GM19240 (cell line): Measurements from ENCODE around the gene TMEM250.

Source experiments
- DNase-seq: peaks from one replicate; pipeline ENCODE4 v3.0.0; 2011; ENCODE audit warnings: low spot score; ENCODE audit not compliant: insufficient read length

The TMEM250 gene

DNA sequence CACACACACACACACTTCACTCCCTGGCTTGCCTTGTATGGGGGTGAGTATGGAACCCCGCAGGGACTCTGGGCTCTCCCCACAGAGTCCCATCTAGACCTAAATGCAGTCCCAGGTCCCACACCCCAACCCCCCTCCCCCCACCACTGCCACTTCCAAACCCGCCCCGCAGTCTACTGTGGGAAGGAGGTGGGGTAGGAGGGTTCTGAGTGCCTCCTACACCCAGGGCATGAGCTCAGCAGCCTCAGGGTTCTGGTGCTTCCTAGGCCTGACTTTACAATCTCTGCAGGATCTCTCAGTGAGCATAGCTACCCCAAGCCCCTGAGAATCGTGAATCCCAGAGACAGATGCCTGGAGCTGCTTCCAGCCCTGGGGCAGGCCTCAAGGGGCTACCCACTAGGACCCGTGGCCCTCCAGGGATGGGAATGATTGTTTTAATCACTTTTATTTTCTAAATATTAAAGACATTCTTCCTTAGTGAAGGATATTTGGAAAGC, 22.1 kb downstream of the TMEM250 start:
- DNase-seq: no peak

DNA sequence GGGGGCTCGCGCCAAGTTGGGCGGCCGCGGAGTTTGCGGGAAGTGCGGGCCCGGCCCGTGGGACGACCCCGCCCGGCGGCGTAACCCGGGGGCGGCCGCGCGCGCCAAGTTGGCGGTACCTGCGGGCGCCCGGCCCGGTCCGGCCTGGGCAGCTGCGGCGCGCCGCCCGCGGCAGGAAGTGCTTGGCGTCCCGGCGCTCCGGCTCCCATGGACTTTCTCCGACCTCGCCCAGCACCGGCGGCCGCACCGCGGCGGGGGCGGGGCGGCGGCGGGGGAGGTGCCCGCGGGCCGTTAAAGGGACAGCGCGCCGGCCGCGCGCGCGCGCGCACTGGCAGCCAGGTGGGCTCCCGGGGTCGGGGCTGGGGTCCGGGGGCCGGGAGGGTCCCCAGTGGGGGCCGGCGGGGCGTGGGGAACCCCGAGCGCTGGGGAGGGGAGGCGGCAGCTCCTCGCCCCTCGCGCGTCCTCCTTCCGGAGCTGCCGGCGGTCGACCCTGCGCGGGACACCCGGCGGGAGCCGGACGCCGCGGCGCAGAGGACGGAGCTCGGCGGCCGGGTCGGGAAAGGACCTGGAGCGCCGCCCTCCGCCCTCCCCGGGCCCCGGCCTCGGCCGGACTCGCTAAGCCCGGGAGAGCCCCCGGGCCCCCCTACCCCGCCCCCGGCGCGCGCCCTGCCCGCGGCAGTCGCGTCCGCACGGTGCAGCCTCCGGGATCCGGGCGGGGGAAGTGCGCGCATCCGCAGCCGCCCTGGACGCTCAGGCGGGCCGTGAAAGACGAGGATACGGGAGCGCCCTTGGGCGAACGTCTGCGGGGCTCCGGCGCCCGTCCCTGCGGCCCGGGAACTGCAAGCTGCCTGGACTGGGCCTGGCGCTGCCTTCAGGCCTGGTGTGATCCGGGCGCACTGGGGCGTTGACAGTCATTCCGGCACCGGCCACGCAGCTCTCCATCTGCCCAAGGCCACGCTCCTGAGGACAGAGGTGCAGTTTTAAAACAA, 23.3 kb downstream of the TMEM250 start, which contains the start of gene NACC2:
NACC2 (minus strand) TSS at position 220 of the 989 bp plus-strand sequence. CDS start 44,768 bp downstream, outside the sequence.
- no peak for DNase-seq

DNA sequence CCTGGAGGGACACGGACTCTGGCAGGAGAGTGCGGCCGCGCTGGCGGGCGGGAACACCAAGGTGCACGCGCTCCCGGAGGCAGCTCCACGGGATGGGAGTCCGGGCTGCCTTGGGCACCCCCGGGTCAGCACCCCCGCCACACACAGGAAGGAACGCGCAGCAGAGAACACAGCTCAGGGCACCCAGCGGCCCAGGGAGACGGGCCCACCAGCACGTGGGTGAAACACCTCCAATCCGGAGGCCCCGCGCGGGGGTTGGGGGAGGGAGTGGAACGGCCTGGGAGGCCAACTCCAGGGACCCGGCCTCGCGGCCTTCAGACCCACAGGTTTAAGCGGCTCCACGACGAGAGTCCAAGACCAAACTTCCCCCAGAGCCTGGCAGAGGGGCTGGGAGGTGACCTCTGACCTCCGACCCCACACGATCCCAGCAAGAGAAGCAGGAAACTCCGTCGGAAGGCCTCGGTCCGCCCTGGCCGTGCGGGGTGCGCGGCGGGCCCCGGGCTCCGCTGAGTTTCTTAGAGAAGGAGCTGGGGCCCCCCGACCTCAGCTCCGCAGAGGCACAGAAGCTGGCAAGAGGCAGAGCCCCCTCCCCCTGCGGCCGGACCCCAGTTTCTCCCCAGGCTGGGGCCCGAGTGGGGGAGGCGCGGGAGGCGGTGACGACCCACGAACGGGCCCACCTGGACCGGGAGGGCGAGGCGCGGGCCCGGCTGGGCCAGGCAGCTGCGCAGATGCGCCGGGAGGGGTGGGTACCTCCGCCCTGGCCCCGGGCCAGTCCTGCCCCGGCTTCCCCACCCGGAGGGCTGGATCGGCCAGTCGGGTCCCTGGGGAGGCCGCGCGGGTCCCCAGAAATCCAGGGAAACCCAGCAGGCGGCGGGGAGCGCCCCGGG, 24.4 kb downstream of the TMEM250 start:
- no peak for DNase-seq

DNA sequence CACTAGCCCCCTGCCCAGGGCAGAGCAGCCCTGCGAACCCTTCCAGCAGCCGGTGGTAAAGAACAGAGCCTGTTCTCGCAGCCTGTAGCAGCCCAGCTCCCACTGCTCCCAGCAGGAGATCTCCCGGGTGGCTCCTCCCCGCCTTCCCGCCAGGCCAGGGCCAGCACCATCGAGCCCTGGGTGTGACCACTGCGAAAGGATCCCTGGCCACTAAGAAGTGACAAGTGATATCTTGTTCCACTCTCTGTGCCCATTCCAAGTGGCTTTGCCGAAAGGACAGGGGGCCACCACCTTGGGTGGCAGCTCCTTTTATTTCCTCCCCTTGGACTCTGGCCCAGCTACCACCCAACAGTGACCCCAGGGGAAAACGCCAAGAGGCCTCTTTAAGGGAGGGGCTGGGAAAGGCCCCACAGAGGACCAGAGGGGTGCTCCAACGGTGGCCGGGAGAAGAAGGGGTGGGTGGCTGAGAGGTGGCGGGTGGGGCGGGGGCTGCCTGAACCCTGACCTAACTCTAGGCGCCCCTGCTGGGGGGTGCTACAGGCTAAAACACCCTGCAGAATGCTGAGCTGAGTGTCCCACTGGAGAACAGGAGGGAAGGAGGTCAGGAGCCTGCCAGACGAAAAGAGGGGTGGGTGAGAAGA, 25.2 kb downstream of the TMEM250 start:
- no peak for DNase-seq

DNA sequence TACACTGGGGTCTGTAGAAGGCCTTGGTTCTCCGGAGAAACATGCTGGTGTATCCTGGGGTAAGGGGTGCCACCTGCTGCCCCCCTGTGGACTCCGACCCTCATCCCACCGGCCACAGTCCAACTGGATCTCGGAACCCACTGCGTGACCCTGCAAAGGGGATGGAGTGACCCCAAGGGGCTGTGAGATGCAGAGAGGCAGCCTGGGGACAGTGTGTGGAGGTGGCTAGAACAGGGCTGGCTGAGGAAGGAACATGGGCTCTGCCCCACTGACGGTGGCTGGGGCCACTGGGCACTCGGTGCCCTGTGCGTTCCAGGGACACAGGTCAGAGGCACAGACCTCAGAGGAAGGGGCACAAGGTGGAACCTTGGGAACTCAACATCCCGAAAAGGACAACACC, 25.9 kb downstream of the TMEM250 start:
- no peak for DNase-seq

DNA sequence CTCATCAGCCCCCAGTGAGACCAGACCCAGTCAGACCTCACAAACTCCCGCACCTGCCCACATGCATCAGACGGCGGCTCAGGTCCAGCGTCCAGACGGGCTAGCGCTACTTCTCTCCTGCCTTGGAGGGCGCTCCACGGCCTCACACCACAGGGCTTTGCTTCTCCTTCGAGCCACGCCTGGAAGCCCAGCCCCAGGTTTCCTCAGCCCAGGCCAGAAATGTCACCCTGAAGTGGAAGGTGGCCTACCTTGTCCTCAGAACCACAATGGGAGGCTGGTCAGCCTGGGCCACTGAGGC, 26.4 kb downstream of the TMEM250 start:
- DNase-seq: no peak

DNA sequence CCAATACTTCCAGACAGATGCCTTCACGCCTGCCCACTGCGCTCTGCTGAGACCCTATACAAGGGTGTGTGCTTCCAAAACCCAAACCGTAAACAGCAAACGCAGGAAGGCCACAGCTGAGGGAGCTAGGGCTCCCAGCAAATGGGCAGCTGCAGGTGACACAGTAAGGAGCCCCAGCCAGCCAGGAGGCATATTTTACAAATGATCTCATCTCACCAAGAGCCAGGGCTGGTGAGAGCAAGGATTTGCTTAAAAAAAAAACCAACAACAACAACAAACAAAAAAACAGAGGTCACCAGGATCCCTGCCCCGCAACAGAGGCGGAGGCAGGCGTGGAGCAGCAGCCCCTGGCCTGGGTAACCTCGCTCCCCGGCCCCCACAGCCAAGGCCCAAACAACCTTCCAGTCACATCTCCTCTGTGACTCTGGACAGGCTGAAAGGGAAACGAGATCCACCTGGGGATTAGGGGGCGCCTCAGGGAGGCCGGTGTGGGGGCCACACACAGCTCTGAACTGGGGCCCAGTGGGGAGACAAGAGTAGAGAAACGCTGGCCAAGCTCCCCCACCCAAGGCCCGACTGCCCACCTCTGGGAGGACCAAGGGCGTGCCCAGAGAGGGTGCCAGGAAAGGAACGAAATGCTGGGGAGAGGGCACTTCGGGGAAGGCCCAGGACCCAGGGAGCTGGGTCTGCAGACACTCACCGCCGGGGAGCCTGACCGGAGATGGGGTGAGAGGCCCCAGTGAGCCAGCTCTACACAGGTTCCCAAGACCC, 26.9 kb downstream of the TMEM250 start:
- DNase-seq: no peak

DNA sequence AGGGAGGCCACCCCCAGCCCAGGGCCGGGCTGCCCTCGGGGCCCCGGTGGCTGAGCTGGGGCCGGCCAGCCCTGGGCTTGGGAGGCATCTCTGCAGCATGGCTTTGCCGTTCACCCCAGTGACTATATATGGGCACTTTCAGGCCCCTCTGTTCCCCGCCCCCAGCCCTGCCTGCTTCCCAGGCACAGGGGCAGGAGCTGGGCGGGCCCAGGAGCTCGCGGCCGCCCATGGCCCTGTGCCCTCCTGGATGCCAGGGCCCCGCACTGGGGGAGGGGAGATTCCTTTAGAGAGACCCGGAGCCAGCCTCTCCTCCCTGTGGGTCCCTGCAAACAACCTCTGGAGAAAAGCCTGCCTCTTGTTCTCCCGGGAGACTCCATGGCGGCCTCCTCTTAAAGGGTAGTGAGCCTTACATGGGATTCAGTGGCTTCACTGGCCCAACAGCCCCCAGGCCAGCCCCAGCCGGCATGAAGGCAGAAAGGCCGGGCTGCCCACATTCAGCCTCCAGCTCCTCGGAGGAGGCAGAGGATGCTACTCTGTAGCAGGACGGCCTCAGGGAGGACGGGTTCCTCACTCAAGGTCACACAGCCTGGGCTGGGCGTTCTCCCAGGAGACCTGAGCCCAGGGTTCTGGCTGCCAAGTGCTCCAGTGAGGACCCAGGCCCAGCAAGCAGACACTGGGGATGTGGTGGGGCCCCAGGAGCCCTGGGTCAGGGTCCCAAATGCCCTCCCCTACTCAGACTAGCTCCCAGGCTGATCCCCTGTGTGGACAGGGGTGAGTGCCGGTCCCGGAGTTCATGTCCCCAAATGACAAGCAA, 27.7 kb downstream of the TMEM250 start:
- peak; percentile 1 for DNase-seq

DNA sequence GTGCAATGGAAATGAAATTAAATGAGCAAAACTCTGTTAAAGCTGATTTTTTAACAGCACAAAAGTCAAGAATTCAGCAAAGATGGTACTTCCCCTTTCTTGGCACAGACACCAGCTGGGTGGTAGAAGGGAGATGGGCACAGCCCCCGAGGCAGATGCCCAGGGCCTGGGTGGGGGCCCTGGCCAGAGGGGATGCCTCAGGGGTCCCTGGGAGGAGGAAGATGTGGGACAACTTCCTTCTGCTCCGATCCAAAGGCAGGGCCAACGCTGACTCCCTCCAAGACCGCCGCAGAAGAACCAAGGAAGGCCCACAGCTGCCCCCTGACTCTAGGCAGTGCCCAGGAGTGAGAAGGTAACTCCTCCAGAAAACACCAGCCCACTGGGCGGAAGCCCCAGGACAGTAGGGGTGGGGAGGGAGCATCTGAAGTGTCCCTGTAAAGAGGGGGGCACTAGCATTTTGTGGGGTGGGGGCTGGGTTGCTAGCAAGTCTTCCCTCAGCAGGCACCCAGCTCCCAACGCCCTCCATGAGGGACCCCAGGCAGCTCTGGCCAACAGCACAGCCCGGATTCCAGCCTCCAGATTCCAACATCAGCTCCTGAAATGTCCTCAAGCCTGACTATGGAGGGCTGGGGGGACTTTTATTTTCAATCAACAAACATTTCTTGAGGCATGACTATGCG, 28.5 kb downstream of the TMEM250 start:
- peak; percentile 2 for DNase-seq

DNA sequence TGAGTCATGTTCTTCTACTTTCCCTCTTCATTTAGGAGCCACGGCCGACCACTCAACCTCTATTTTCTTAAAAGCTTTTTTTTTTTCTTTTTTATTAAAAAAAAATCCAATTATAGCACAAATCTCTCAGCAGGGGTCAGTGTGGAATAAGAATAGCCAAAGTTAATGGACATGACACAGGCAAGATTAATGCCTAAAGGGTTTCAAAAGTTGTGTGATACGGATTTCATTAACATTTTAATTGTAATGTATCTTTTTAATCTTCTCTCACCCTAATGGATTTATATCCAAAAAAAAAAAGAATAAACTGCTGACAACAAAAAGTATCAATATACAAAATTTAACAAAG, 29.0 kb downstream of the TMEM250 start:
- DNase-seq: peak; percentile 37

DNA sequence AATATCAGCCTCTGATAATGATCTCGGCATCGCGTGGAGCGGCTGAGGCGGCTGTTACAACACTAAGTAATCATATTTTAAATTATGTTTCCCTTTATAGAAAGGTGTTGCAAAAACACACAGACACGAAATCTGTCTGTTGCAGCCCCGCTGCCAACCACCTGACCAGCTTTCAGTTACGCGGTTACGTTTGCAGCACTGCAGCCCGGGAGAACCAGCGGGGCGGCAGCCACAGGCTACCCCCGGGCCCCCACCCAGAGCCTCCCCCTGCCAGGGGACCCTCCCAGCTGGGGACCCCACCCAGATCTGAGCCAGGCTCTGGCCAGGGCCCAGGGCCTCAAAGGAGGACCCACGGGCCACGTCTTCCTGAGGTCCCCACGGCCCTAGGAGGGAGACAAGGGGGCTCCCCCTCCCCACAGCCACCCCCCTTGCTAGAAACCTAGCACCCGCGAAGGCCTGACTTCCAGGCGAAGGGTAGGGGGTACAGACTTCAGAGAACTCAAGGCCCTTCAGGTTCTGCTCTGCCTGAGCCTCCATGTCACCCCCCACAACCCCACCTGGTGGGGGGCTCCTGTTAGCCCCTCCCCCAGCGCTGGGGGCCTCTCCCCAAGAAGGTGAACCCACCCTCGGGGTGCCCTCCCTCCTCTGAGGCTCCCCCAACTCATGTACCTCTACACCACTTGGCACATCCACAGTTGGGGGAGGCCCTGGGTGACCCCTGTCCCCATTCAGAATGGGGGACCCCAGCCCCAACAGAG, 29.6 kb downstream of the TMEM250 start:
- DNase-seq: peak; percentile 9

DNA sequence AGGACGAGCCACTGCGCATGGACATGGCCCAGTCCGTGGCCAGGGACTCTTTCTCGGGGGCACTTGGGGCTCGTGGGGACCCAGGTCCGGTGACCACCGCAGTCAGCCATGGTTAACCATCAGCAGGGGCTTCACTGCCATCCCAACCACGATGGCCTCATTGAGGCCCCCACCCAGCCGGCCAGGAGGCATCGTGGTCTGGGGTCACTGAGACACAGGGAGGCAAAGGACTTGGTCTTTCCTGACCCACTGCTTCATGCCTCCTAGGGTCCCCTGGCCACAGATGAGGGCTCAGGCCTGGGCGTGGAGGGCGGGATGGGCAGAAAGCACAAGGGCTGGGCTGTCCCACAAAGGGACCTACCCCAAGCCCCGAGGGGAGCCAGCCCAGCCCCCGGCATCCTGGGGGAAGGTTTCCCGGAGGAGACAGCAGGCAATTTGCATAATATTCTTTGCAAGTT, 30.2 kb downstream of the TMEM250 start:
- DNase-seq: peak; percentile 1

DNA sequence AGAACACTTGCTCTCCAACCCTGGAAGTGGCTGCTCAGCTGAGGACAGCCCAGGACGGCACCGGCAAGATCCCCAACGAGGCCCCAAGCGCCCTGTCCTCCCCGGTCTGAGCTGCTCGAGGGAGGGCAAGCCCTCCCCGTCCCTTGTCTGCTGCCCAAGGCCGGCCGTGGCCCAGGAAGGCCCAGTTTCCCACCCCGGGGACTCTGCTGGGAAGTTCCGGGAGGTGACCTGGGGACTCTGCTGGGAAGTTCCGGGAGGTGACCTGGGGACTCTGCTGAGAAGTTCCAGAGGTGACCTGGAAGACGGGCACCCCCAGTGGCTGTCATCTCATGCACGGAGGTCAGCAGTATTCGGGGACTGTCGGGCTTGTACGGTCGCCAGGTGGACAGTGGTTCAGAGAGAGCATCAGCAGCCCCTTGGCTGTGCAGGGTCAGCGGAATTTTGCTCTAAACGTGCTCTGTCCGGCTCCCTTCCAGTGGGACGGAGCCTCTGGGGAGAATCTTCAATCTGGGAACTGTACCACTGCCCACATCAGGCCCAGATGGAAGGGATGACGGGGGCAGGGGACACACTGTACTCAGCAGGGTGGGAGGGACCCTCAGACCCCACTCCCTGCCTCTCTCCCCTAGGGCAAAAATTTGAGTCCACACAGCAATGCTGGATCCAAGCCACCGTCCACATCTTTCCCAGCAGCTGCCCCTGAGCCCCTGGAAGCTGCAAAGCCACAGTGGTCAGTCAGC, 30.8 kb downstream of the TMEM250 start:
- peak; percentile 3 for DNase-seq

DNA sequence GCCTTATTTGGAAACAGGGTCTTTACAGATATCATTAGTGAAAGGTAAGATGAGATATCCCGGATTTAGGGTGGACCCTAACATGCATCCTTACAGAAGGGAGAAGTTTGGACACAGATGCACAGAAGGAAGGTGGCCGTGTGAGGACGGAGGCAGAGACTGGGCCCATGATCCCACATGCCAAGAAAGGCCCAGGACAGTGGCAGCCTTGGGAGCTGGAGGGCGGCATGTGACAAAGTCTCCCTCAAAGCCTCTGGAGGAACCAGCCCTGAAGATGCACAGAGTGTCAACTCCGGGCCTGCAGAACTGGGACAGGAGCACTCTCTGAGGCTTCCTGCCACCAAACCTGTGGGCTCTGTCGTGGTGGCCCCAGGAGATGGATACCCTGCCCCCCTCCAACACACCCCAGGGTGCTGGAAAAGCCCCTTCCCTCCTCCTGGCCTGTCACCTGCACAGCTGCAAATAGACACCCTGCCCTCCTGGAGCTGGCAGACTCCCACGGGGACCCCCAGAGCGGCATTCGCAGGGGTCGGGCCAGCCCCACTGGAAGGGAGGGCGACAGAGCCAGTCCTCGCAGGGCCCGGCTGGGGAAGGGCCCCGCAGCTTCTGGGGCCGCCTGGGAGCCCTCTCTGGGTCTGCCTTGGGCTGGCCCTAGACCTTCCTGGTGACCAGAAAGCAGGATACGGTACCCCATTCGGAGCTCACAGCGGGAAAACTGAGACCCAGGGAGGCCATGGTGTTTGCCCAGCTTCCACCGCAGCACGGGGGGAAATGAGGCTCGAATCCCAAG, 31.5 kb downstream of the TMEM250 start:
- DNase-seq: peak; percentile 1

DNA sequence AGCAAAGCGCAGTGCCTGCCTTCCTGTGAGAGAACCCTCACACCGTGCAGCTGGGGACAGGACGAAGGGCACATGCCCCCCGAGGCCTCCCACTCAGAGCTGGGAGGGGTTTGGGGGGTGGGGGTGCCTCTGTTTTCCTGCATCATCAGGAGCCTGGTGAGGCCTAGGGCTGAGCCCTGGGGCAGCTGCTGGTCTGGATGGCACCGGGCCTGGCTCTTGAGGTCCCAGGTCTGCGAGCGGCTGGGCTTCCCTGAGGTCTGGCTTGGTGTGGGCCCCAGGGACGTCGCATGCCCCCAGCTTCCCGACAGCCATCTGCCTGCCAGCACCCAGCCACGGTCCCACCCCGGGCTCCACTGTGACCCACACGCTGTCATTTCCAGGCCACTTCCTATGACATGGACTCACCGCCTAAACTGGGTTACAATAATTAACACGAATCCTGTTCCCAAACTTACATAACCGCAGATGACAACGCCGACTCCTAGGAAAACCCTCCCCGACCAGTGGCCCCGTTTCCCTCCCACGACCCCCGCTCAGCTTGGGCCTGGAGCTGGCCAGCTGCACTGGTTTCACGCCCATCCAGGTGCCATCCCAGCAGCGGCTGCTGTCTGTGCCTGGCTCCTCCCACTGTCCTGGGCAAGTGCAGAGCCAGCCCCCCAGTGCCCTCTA, 32.3 kb downstream of the TMEM250 start:
- peak; percentile 0 for DNase-seq

DNA sequence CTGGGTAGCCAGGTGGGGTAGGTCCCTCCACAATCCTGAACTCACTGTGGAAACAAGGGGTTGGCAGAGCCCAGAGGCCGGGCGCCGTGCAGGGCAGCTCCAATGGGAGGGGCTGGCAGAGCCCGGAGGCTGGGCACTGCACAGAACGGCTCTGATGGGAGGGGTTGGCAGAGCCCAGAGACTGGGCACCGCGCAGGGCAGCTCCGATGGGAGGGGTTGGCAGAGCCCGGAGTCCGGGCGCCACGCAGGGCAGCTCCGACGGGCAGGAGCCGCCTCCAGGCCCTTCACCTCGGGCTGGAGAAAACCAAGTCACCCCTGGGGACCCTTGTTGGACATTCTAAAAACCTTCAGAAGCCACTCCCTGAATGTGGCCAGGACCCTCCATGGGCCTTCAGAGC, 32.9 kb downstream of the TMEM250 start:
- no peak for DNase-seq
